NCI-H446 (cell line): Measurements from ENCODE around the gene INTS11.

Source experiments
- DNase-seq, 2 experiments: peaks; one replicate each; lab custom pipeline; 2025; lab: John Stamatoyannopoulos, UW

Gene INTS11

DNA sequence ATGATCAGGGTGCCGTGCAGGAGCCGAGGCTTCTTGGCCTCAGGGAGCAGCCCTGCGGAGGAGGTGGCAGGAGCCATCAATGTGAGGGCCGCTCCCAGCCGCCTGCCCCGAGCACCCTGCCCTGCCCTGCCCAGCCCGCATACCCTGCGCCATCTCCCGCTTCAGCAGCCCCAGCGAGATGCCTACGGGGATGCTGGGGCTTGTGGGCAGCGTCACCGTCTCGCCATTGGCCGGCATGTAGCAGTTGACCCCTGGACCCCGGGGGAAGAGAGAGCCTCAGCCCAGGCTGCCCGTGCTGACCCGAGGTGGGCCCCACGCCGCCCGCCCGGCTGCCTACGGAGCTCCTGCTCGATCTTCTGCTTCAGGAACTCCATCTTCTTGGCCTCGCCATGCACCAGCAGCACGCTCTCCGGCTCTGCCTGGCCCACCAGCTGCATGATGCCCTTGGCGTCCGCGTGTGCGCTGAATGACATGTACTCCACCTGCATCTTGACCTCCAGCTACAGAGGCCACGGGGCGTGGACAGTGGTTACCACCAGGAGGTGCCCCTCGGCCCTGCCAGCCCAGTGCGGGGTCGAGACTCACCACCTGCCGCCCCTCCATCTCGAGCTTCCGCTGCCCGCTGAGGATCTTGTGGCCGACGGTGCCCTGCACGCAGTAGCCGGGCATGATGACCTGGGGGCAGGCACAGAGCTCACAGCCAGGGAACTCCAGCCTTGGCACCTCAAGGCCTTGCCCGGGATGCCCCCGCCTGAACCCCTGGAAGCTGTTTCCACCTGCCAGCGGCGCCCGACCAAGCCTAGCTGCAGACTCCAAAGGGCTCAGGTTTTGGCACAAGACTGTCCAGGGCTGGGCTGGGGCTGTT lies 11.8 kb downstream of the INTS11 start:
- no peak for DNase-seq

DNA sequence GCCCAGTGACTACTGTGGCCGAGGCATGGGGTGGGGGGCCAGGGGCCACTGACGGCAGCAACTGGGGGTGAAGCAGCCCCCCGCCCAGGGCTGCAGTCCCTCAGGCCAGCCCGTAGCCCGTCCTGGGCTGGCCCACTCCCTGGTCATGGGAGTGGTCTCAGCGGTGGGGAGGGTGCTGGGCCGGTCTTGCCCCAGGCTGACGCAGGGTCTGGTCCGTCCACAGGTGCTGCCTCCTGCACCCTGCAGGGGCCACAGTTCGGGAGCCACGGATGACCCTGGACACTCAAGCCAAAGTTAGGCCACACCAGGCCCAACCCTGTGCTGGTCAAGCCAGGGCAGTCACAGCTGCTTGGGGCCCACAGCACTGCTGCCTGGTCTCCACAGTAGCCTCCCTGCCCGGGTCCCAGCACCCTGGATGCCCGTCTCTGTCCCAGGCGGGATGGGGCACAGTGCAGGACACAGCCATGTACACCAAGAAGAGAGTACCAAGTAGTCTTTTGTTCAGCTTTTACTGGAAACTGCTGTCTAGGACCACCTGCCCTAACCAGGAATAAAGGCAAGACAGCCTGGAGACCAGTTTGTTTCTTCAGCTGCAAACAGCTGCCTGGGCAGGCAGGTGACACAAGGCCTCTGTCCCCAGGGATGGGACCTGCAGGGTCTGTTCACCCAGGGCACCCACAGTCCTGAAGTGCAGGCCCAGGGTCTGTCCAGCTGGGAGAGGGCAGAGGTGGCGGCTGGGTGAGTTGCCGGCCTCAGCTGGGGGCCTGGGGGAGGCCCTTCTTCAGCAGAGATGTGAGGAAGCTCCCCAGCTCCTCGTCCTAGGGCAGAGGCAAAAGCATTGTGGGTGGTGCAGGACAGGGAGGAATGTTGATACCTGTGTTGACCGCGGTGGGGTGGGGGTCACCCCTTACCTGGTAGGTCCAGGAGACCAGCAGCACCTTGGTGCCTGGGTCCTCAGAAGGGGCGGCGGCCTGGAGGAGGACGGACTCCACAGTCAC lies 13.1 kb downstream of the INTS11 start:
- no peak for DNase-seq

DNA sequence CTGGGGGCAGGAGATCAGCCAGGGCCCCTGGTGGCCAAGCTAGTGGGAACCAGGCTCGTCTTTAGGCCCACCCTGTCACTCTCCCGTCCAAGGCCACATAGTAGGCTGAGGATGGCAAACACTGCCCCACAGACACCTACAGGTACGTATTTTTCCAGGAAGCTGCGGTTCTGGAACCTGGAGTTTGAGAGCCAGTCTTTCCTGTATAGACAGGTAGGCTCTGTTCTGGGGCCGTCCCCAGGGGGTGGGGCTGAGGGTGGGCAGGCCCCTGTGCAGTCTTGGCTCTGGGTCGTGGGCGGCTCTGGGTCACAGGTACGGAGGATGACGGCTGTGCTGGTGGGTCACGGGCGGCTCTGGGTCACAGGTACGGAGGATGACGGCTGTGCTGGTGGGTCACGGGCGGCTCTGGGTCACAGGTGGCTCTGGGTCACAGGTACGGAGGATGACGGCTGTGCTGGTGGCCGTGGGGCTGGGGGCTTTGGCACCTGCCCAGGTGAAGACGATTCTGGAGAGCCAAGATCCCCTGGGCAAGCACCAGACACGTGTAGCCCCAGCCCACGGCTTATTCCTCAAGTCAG lies 13.9 kb downstream of the INTS11 start:
- no peak for DNase-seq

DNA sequence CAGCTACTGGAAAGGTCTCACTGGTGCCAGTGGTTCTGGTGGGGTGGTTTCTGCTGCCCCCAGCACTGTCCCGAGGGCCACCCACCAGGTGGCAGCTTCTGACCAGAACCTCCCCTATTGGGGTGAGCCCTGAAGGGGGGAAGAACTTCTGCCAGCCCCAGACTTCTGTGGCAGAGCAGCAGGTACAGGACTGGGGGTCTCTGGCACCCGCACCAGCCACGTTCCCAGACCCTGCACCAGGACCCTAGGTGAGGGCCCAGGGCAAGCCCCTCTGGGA lies 14.4 kb downstream of the INTS11 start:
- DNase-seq, result no peak

DNA sequence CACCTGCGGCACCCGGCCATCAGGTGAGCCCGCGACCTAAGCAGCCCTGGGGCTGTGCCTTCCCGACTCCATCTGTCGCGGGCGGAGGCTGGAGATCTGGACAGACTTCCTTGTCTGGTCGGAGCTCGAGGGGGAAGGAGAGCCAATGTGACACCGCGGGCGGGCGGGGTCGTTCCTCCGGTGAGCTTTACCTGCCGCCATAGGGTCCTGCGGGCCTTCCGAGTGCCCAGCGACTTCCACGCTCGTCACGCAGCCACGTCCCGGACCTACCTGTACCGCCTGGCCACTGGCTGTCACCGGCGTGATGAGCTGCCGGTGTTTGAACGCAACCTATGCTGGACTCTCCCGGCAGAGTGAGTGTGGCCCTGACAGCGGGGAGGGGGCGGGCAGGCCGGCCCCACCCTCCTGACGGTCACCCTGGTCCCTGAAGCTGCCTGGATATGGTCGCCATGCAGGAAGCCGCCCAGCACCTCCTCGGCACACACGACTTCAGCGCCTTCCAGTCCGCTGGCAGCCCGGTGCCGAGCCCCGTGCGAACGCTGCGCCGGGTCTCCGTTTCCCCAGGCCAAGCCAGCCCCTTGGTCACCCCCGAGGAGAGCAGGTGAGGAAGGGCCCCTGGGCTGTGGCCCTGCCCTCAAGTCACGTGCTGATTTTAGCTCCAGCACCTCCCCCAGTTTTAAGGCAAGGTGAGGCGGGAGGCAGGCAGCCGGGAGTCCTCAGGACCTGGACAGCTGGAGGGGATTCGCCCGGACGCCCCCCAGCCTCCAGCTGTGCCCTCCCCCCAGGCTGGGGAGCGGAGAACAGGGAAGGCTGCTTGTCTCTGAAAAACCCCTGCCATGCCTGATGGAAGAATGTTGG lies 15.0 kb downstream of the INTS11 start:
- no peak for DNase-seq

DNA sequence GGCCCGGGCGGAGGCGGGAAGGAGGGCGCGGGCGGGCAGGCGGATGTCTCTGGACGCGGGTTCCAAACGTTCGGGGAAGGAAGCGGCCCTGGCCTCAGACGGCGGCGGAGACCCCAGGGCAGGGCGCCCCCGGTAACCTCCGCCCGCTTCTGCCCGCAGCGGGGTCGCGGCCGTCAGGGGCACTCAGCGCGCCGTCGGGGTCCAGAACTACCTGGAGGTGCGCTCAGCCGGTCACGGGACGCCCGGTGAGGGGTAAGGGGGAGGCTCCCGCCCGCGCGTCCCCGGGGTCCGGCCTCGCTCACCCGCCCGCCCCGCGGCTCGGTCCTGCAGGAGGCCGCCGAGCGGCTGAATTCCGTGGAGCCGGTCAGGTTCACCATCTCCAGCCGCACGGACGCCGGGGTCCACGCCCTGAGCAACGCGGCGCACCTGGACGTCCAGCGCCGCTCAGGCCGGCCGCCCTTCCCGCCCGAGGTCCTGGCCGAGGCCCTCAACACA lies 15.7 kb downstream of the INTS11 start:
- no peak for DNase-seq

DNA sequence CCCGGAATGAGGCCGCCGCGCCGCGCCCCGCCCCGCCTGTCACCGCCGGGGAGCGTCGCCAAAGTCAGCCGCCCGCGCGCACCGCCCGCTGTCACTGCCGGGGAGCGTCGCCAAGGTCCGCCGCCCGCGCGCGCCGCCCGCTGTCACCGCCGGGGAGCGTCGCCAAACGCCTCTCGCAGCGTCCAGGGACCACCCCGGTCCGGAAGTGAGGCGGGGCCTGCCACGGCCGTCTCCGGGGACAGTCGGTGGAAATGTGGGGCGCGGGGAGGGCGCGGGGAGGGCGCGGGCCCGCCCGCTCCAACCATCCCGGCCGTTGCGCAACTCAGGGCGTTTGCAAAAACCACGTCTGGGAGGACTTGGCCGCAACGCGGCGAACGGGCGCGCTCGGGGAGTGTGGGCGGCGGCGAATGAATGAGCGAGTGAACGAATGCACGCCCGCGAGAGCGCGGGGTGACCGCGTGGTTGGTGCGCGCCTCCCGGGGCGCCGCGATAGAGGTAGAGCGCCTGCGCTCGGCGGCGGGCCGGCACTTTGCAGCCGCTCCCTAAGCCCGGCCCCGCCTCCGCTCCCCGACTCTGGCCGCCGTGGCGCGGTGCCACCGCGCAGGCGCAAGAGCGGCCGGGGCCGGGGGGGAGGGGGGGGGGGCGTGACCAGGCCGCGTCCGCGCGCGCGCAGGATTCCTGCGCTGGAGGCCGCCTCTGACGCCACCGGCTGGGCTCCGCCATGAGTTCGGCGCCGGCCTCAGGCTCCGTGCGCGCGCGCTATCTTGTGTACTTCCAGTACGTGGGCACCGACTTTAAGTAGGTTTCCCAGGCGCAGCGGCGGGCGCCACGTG lies 16.3 kb downstream of the INTS11 start, which contains the start of the genes ACAP3 and PUSL1:
TSS of gene ACAP3 (minus strand) at position 8 of the 833 bp plus-strand sequence. CDS start 115 bp downstream, outside the sequence.
TSS of gene PUSL1 (plus strand) at position 675 of the 833 bp plus-strand sequence. CDS start at position 722, 47 bp downstream.
- peak; percentile 94 to 98 for DNase-seq

DNA sequence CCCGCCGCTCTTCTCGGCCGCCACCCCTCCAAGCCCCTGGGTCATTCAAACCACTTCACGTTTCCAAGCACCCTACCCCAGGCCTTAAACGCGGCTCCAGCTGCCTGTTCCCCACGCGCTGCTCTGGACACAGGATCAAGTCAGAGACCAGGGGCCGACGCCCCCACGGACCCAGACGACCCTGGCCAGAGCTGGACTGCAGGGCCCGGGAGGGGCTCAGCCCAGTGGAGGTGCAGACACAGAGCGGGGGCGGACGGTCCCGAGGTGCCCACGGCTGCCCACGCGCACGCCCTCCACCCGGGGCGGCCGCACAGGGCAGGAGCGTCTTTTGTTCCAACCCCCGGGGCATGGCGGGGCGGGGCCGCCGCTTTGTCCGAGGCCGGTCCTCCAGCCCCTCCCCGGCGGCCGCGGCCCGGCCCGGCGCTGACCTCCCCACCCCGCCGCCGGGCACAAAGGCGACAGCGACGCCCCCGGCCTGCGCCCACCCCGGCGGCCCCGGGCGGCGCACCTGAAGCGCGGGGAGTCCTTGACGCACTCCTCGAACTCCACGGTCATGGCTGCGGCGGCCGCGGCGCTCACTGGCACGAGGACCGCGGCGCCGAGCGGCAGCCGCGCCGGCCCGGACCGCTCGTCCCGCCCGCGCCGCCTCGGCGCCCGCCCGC lies 17.1 kb downstream of the INTS11 start:
- DNase-seq, result no peak

DNA sequence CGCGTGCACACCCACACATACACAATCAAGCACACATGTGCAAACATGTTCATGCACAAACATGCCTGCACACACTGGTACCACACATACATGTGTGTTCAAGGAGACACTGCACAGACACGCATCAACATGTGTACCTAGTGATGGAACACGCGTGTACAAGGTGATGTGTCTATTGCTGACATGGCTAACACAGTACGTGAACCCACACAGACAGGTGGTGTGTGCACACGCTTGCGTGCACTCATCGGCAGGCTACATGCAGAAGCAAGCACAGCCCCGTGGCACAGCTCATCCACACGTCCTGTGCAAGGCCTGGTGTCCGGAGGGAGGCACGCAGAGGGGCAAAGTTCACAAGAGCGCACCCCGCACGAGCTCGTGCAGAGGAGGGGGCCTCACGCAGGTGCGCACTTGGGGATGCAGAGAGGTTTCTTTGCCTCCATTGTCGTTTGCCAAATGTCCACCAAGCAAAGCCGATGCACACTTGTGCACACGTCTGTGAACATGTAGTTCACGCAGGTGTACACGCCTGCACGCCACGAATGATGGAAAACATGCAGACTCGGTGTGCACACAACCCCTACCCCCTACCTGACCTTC lies 17.7 kb downstream of the INTS11 start:
- peak in 1 of 2 experiments; percentile 51 for DNase-seq

DNA sequence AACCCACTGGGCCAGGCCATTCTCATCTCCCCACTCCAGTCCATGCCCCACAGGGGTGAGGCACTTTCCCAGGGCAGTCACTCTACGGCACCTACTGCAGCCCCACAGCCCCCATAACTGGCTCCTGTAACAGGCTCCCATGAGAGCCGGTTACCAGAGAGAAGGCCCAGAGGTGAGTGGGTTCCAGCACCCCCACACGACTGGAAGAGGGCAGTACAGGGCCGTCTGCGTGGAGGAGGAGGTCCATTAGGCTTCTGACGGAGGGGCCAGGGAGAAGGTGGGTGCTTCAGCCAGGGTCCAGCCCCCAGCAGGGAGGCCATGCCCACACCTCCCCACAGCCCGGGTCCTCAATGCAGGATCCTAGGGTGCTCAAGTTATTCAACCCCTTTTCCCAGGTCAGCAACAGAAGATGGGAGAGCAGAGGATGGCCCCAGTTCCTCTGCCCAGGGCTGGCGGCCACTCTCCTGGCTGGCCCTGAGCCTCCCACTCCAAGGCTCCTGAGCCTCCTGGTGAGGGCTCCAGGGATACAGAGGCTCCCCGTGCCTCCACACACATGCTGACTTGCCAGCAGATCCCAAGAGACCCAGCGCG lies 18.3 kb downstream of the INTS11 start:
- DNase-seq, result peak; percentile 70 to 73

DNA sequence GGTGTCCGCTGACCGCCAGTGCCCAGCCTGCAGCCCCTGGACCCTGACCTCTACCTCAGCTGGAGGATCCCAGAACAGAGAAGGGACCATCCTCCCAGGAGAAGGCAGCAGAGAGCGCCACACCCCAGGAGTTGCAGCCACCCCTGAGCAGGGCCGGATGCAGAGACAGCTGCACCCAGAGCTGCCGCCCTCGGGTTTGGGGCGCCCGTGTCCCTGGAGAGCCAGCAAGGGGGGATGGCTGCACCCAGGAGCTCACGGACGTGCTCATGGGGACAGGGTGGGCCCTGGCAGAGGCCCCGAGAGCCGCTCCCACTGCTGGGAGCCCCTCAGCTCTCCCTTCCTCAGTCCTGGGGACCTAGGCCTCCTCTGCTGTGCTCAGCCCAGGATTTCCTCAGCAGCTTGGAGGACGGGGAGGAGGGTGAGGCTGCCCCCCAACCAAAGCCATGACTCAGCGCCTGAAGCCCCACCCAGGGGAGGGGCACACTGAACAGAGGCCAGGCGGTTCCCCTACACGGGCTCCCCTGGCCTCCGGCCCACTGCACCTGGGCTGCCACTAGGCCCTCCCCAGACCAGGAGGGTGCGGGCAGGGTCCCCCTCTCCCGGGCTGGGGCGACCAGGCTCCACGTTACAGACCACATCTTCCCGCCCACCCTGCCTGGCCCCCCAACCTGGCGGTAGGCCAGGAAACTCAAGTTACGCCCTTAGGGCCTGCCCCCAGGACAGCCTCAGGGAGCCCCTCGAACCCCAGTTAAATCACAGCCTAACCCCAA lies 19.0 kb downstream of the INTS11 start:
- peak; percentile 82 to 91 for DNase-seq

DNA sequence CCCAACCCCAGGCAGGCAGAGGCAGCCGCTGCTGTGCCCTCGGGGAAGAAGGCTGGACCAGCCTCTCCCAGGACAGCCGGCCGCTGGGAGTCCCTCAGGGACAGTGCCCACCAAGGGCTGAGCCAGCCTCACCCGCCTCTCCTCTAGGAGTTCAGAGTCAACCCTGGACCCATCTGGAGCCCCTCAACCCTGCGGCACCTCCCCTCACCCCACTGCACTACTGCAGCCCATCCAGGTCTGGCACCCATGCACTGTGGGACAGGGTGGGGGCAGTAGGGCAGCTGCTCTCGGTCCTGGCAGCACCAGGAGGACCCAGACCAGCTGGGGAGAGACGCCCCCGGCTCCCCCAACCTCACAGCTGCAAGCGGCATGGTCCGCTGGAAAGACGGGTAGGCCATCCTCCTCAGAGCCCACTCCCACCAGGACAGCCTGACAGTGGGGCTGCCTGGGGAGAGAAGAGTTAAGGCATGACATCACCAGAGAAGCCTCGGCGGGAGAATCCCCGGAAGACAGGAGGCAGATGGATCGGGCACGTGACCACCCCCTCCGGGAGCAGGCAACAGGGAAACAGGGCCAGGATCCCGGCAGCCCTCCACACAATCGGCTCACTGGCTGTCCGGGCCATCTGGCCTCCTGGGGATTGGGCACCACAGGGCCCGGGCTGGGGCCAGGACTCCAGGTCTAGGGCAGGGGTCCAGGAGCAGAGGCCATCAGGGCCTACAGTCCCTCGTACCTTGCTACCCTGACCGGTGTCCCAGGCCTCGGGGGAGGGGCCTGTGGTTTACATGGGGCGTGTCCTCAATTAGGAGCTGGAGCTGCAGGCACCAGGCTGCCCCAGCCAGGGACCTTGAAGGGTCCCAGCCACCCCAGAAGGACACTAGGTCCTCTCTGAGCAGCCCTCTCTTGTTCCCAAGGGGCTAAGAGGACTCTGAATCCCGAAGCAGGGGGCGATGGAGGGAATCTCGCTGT lies 19.8 kb downstream of the INTS11 start:
- peak; percentile 94 to 96 for DNase-seq

DNA sequence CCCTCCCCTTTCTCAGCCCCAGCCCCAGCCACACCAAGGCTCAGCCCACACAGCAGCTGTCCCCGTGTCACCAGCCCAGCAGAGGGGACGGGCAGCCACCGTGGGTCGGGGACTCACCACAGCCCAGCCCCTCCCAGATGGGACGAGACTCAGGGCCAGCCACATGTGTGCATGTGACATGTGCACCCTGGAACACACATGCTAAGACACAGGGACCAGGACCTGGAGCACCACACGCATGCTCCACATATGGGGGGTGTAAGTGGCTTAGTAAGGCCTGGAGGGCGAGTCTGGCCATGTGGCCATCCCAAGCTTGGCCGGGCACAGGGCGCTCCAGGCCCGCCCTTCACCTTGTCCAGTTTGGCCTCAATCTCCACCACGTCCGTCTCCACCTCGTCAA lies 20.7 kb downstream of the INTS11 start:
- no peak for DNase-seq

DNA sequence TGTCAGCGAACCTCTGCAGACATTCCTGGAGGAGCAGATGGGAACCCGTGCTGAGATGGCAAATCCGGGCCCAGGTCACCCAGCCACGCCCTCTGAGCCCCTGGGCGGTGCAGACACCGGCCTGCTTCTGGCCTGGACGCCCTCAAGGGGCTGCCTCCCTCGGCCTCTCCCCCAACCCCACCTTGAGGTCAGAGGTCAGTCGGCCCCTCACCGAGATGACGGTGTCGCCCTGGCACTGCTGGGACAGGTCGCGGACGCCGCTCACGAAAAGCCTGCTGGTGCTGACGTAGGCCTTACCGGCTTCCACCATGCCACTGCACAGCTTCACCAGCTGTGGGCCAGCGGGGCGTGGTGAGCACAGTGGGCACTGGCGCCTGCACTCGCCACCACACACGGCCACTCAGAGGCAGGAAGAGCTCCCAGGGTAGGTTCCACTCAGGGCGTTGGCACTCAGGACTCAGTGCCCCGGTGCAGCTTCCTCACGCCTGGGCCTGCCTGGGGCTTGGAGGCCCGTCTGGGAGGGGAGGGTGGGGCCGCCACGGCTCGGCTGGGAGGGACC lies 21.4 kb downstream of the INTS11 start:
- DNase-seq, result no peak

DNA sequence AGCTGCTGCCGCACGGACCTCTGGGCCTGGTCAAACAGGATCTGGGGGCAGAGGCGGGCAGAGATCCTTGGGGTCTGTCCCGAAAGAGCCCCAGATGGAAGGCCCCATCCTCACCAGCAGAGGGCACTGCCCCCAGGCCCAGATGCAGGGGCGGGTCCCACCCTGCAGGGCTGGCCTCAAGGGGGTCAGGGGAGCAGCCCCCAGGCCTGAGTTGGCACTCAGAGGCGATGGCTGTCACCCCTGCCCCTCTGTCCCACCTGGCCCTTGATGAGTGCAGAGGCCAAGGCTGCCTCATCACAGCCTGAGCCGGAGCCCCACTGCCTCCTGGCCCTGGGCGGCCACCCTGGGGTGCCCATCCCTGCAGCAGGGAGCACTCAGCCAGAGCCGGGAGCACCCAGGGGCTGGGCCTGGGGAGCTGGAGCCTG lies 22.4 kb downstream of the INTS11 start:
- DNase-seq, result no peak

DNA sequence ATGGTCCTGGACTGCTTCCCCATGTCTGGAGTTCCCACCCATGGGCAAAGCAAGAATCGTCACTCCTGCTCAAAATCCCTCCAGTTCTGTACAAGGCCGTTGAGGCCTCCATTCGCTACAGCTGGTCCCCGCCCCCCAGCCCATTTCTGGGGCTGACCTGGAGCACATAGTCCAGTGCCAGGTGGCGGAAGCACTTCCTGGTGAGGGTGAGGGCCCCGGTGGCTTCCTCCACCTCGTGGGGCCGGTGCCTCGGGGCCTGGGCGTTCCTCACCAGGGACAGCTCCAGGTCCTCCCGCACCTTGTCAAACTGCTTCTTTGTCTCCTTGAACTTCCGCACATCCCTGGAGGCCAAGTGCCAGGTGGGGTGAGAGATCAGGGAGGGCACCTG lies 24.1 kb downstream of the INTS11 start:
- DNase-seq, result no peak
